ENCODE measurements around the gene COX18.

DNA sequence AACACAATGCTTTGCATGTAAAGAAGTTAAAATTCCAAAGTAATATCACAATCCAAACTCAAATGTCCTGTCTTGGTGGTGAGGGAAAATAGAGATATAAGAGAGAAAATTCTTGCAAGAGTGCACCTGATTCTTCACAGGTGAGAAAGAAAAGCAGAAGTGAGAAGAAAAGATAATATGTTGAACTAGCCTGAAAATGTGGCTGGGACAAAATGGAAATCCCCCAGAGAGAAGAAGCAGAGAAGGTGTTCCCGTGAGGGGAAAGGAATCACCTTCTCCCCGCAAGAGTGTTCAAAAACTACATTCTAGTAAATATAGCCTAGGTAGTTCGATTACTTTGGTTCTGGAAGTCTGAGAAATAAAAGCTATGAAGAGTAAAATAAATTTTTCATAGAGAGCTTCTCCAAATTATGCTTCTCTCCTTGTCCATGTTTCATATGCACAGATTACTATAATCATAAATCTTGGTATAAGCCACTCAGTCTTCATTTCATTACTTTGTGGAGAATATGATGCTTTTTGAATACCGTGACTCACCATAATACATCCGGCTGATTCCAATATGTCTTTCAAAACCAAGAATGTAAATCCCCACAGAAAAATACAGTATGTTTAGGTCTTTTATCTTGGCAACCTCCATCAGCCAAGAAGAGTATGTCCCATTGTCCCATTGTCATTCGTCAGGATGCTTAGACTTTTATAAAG is 63.1 kb downstream of the COX18 start:
- TF ChIP-seq CTCF (IDR thresholded peaks at IDR 0.05) (no peak), POLR2A (IDR thresholded peaks at IDR 0.05) (no peak)
